Measurements from ENCODE around the gene RGS19.

DNA sequence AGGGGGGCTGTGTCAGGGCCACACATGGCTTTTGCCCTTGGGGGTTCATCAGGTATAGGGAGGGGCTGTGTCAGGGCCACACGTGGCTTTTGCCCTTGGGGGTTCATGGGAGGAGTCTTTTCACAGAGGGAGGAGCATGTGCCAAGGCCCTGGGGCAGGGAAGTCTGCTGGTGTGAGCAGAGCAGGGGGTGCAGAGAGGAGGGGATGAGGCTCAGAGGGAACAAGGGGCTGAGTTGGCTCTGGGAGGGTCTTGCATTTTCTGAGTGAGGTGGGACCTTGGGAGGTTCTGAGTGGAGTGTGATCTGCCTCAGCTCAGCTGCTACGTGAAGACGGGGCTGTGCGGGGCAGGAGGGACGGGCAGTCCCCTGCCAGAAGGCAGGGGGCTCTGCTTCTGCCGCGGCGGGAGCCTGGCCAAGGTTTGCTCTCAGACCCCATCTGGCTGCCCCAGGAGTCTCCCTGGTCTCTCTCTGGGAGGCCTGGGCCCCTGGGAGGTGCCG is 23.9 kb downstream of the RGS19 start:
- TF ChIP-seq, protein P1, sequence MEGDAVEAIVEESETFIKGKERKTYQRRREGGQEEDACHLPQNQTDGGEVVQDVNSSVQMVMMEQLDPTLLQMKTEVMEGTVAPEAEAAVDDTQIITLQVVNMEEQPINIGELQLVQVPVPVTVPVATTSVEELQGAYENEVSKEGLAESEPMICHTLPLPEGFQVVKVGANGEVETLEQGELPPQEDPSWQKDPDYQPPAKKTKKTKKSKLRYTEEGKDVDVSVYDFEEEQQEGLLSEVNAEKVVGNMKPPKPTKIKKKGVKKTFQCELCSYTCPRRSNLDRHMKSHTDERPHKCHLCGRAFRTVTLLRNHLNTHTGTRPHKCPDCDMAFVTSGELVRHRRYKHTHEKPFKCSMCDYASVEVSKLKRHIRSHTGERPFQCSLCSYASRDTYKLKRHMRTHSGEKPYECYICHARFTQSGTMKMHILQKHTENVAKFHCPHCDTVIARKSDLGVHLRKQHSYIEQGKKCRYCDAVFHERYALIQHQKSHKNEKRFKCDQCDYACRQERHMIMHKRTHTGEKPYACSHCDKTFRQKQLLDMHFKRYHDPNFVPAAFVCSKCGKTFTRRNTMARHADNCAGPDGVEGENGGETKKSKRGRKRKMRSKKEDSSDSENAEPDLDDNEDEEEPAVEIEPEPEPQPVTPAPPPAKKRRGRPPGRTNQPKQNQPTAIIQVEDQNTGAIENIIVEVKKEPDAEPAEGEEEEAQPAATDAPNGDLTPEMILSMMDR (IDR thresholded peaks at IDR 0.05): no peak
- no peak for TF ChIP-seq POLR2A (IDR thresholded peaks at IDR 0.05)
